Heart left ventricle (tissue), 16 donors: ENCODE results near the gene AP3S1. TPM values are rescaled to one million over a fixed set of nuclear protein-coding genes. Genes with fewer than 3 reads are reported as not detected.

Experiments used
- ATAC-seq, 4 donors: fragments of 200-7000 bp; cut with Tn5 transposase; one replicate each; pipeline ENCODE4 v1.9.1; 2020 to 2022; ENCODE audit warnings: moderate library complexity in 4 of 4, mild to moderate bottlenecking in 3 of 4, moderate number of reproducible peaks in 1 of 4
- DNase-seq, 5 donors: peaks; one replicate each; pipeline ENCODE4 v3.0.0-alpha.2; 2020
- H3K27ac ChIP-seq, 12 donors: fragments of 200-600 bp; sonication (generic) in 4 of 12; one replicate each; pipeline versions ENCODE4 v1.5.0 to v1.8.0; 2016 to 2022; ENCODE audit warnings: mild to moderate bottlenecking in 2 of 12
- H3K27me3 ChIP-seq, 9 donors: fragments of 200-600 bp; sonication (generic) in 2 of 9; one replicate each; pipeline versions ENCODE4 v1.5.1 to v1.8.0; 2016 to 2022; ENCODE audit warnings: mild to moderate bottlenecking in 3 of 9
- H3K36me3 ChIP-seq, 9 donors: fragments of 200-600 bp; sonication (generic) in 2 of 9; one replicate each; pipeline versions ENCODE4 v1.5.0 to v1.8.0; 2018 to 2022; ENCODE audit warnings: mild to moderate bottlenecking in 2 of 9
- H3K4me1 ChIP-seq, 12 donors: fragments of 200-600 bp; sonication (generic) in 4 of 12; one replicate each; pipeline versions ENCODE4 v1.5.0 to v1.8.0; 2016 to 2022; ENCODE audit warnings: mild to moderate bottlenecking in 3 of 12
- H3K4me3 ChIP-seq, 12 donors: fragments of 200-600 bp; sonication (generic) in 4 of 12; one replicate each; pipeline versions ENCODE4 v1.5.0 to v1.8.0; 2017 to 2022; ENCODE audit warnings: mild to moderate bottlenecking in 9 of 12, moderate library complexity in 4 of 12
- H3K9me3 ChIP-seq, 12 donors: fragments of 200-600 bp; sonication (generic) in 4 of 12; one replicate each; pipeline versions ENCODE4 v1.5.0 to v1.8.0; 2016 to 2022; ENCODE audit warnings: mild to moderate bottlenecking in 1 of 12
- CTCF ChIP-seq, 12 donors: fragments of 200-600 bp; sonication (generic) in 4 of 12; IDR thresholded peaks; one replicate each; pipeline versions ENCODE4 v1.5.0 to v1.8.0; 2018 to 2022; ENCODE audit warnings: antibody characterized with exemption in 12 of 12, mild to moderate bottlenecking in 5 of 12
- POLR2A ChIP-seq, 2 donors: fragments of 450-650 bp; IDR thresholded peaks; one replicate each; pipeline ENCODE4 v1.6.1; 2017; ENCODE audit warnings: antibody characterized with exemption in 2 of 2, mild to moderate bottlenecking in 2 of 2, moderate library complexity in 2 of 2
- WGBS, 4 donors: extraction: QIAGEN DNeasy Blood & Tissue Kit in 2 of 4; methylation state at CpG; one replicate each; pipeline versions ENCODE4 v1.1.5 to v1.1.7; 2013 to 2018; 5-methylcytosine and 5-hydroxymethylcytosine counted together
- intact Hi-C, 10 donors: fragments of 100-400 bp; cut with DNase I; formaldehyde crosslinking; loops; one replicate each; pipeline versions ENCODE4 v1.11.1 to v1.14.2; 2022
- polyA plus RNA-seq, 2 donors: library from polyadenylated mRNA; stranded (reverse); fragments of 200-250 nt; gene quantifications; one replicate each; pipeline ENCODE4 v1.2.3, GENCODE V29; 2013
- total RNA-seq, 9 donors: library from RNA; depleted of rRNA in 2 of 9; stranded (reverse); fragments of >200 nt in 2 of 9; fragmentation: NEBNext Ultra II Directional in 3 of 9; extraction: Animal tissue kit (Norgen Biotek cat#: 25700) in 3 of 9; gene quantifications; one replicate each; pipeline versions ENCODE4 v1.1.0 to v1.2.4, GENCODE V29; 2016 to 2023
- donor health status: ischemic (EF 13 %, LVEDD 7.1; RV severe dilation, severe dysfunction).
- donor health status: healthy with polysubstance abuse.
- donor health status: DM: no; HTN: yes; CAD: no.
- donor health status: DM: no; HTN: no; CAD: no.
- donor health status: ischemic (EF 25% LVEDD 6.9; RV normal size, moderate dysfunction).
- donor health status: ischemic (EF 25% LVEDD 5.7; RV mildly dilated, moderate dysfunction).
- donor health status: healthy.
- donor health status: DM: yes; HTN: yes; CAD: no.
- donor health status: ischemic (EF 35%, LVEDD 5.7; RV mildly dilated, moderate dysfunction).
- donor health status: nonischemic (EF 11% LVEDD 7.7; RV severe dilation, severe dysfunction).
- donor health status: DM: yes; HTN: yes; CAD: no.
- donor health status: PGD.
- donor health status: ischemic (EF 29% LVEDD 5.4; RV normal size, mild dysfunction).
- donor health status: nonischemic (EF 23%, LVEDD 6.1; RV moderate dilation, normal function).

The AP3S1 gene
- total and polyA plus RNA-seq, 11 donors, result 20.3 to 56.4 (median 46.4) TPM

DNA sequence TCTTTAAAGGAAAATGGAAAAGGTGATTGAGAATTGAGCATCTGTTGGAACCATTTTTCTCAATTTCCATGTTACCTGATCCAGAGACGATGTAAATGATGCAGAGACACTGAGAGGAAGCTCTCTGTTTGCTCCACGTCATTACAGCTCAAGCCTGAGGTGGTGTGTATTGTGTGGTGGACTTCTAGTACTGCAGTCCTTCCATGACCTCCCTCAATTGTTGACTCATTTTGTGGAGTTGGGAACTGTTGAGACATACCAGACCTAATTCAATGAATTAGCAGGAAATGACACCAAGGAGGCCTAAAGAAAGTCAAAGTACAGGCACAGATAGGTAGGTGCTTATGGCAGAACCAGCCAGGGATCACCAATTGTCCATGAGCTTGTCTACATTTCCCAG lies 104.9 kb downstream of the AP3S1 start:
- no peaks in the 10 kb centered on the region for H3K4me1 ChIP-seq
- no peak overlapping the region for H3K27ac ChIP-seq
- TF ChIP-seq CTCF (IDR thresholded peaks at IDR 0.05), result peak in 1 of 12 donors; percentile 6
- TF ChIP-seq POLR2A (IDR thresholded peaks at IDR 0.05), result no peak
- H3K27me3 ChIP-seq, result no peaks in the 10 kb centered on the region
- H3K9me3 ChIP-seq, result peaks cover 0 to 9% (median 0%) of the 10 kb centered on the region in 12 donors
- no peaks in the 10 kb centered on the region for H3K36me3 ChIP-seq
- H3K4me3 ChIP-seq, result no peak overlapping the region
- no peak for DNase-seq
- intact Hi-C loops, result no loop called here
- WGBS, 4 donors, result 80 to 85% (median 82%) methylated on average over 2 of the region's 2 CpGs
- ATAC-seq, result no peak

DNA sequence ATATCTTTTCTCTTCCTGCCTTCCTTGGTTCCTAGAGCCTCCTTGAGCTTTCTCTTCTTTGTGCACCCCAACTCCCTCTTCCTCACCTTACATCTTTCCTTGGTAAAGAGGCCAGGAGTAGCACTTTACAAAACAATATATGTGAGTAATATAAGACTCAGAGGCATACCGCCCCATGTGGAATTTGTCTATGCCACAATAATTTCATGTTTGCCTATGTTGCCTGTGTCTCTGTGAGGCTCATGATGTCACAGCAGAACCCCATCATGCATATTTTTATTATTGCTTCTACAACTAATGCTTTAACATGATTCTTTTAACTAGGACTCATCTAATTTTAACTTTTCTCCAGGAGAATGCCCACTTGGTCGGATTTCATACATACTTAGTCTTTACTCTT lies 105.5 kb downstream of the AP3S1 start:
- Histone ChIP-seq H3K9me3 (peaks cover 0 to 5% (median 0%) of the 10 kb centered on the region in 12 donors), H3K4me3 (no peak overlapping the region), H3K36me3 (no peaks in the 10 kb centered on the region), H3K27me3 (peaks cover 0 to 2% (median 0%) of the 10 kb centered on the region in 9 donors), H3K27ac (no peak overlapping the region), H3K4me1 (no peaks in the 10 kb centered on the region)
- no peak for TF ChIP-seq CTCF (IDR thresholded peaks at IDR 0.05)
- TF ChIP-seq POLR2A (IDR thresholded peaks at IDR 0.05), result no peak
- intact Hi-C loops, result no loop called here
- WGBS, 4 donors, result 93 to 95% (median 94%) methylated on average over 2 of the region's 2 CpGs
- DNase-seq (no peak), ATAC-seq (no peak)

- peak in 1 of 4 donors; percentile 16 for ATAC-seq
Measured at GRCh38 chr5:115948091-115948534, 106.4 kb downstream of the AP3S1 start.

DNA sequence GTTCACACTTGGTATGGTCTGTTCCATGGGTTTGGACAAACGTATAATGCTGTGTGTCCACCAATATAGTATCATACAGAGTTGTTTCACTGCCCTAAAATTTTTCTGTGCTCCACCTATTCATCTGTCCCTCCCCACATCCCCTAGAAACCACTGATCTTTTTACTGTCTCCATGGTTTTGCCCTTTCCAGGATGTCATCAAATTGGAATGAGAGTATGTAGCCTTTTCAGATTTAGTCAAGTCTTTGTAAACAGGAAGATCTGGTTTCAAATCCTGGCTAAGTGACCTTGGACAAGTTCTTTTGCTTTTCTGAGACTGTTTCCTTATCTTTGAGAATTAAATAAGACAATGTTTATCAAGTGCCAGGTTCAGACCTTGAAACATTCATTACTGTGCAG lies 107.4 kb downstream of the AP3S1 start:
- ATAC-seq, result no peak
- Histone ChIP-seq H3K4me1 (no peaks in the 10 kb centered on the region), H3K4me3 (no peak overlapping the region), H3K9me3 (no peaks in the 10 kb centered on the region), H3K36me3 (no peaks in the 10 kb centered on the region), H3K27ac (no peak overlapping the region), H3K27me3 (peaks cover 0 to 13% (median 0%) of the 10 kb centered on the region in 9 donors)
- WGBS, 4 donors, result 85 to 90% (median 87%) methylated on average over 1 of the region's 1 CpG
- TF ChIP-seq POLR2A (IDR thresholded peaks at IDR 0.05) (no peak), CTCF (IDR thresholded peaks at IDR 0.05) (no peak)
- DNase-seq, result no peak
- intact Hi-C loops, result no loop called here

More at GRCh38 chr5:115948091-115948534, 106.4 kb downstream of the AP3S1 start:
- no peaks in the 10 kb centered on the region for H3K9me3 ChIP-seq
- H3K27ac ChIP-seq, result no peak overlapping the region
- H3K4me3 ChIP-seq, result no peak overlapping the region
- H3K27me3 ChIP-seq, result peaks cover 0 to 5% (median 0%) of the 10 kb centered on the region in 9 donors
- TF ChIP-seq CTCF (IDR thresholded peaks at IDR 0.05), result no peak
- TF ChIP-seq POLR2A (IDR thresholded peaks at IDR 0.05), result no peak
- intact Hi-C loops, result no loop called here
- WGBS, 4 donors, result 52 to 60% (median 58%) methylated on average over 3 of the region's 3 CpGs
- no peaks in the 10 kb centered on the region for H3K36me3 ChIP-seq
- DNase-seq, result no peak
- no peaks in the 10 kb centered on the region for H3K4me1 ChIP-seq
